Gastrocnemius medialis (tissue), 4 donors: ENCODE results near the gene LIN52. TPM values are rescaled to one million over a fixed set of nuclear protein-coding genes. Genes with fewer than 3 reads are reported as not detected.

Source experiments
- ATAC-seq, 2 donors: fragments of 150-250 bp; one replicate each; pipeline ENCODE4 v1.9.1; 2016
- DNase-seq, 2 donors: peaks; one replicate each; pipeline ENCODE4 v3.0.0-alpha.2; 2019
- H3K27ac ChIP-seq, 4 donors: fragments of 200-600 bp; sonication (generic); 1 replicate in 1 of 4; 2 replicates in 3 of 4; pipeline ENCODE4 v1.5.1; 2016 to 2018; ENCODE audit warnings: mild to moderate bottlenecking in 2 of 4, moderate library complexity in 1 of 4
- H3K27me3 ChIP-seq, 3 donors: fragments of 200-600 bp; sonication (generic) in 2 of 3; 1 replicate in 1 of 3; 2 replicates in 2 of 3; pipeline versions ENCODE4 v1.5.1 to v1.6.0; 2016 to 2019; ENCODE audit warnings: mild to moderate bottlenecking in 1 of 3, moderate library complexity in 1 of 3
- H3K36me3 ChIP-seq, 2 donors: fragments of 200-600 bp; sonication (generic) in 1 of 2; one replicate each; pipeline ENCODE4 v1.5.1; 2017 to 2018
- H3K4me1 ChIP-seq, 2 donors: fragments of 200-600 bp; sonication (generic) in 1 of 2; one replicate each; pipeline ENCODE4 v1.5.1; 2016 to 2017; ENCODE audit warnings: mild to moderate bottlenecking in 2 of 2
- H3K4me3 ChIP-seq, 4 donors: fragments of 200-600 bp; sonication (generic) in 3 of 4; 1 replicate in 1 of 4; 2 replicates in 3 of 4; pipeline ENCODE4 v1.5.1; 2016 to 2019; ENCODE audit warnings: mild to moderate bottlenecking in 2 of 4
- H3K9me3 ChIP-seq, 3 donors: fragments of 200-600 bp; sonication (generic) in 2 of 3; 1 replicate in 1 of 3; 2 replicates in 2 of 3; pipeline ENCODE4 v1.5.1; 2016 to 2019
- CTCF ChIP-seq, 5 experiments: fragments of 450-650 bp in 3 of 5; fragments of 200-600 bp in 2 of 5; sonication (generic) in 2 of 5; IDR thresholded peaks in 4 of 5; conservative IDR thresholded peaks in 1 of 5; 1 replicate in 4 of 5; 2 replicates in 1 of 5; pipeline ENCODE4 v1.5.1; 2016 to 2019; ENCODE audit warnings: antibody characterized with exemption in 5 of 5, mild to moderate bottlenecking in 3 of 5, moderate library complexity in 3 of 5
- POLR2A ChIP-seq, 2 donors: fragments of 450-650 bp; IDR thresholded peaks; one replicate each; pipeline ENCODE4 v1.6.1; 2017; ENCODE audit warnings: antibody characterized with exemption in 2 of 2, mild to moderate bottlenecking in 2 of 2, moderate library complexity in 2 of 2
- in situ Hi-C, 4 donors: fragments of 200-750 bp; cut with MboI; loops; one replicate each; pipeline versions ENCODE4 v1.15.0 to v1.8.0; 2017; ENCODE audit warnings: low sequenced_read_pairs in 4 of 4
- intact Hi-C: fragments of 100-400 bp; cut with DNase I; formaldehyde crosslinking; loops from one replicate; pipeline ENCODE4 v1.15.1; 2023; ENCODE audit warnings: low total_unique reads
- total RNA-seq, 4 donors: library from RNA; depleted of rRNA; stranded (reverse); fragments of >200 nt; gene quantifications; one replicate each; pipeline versions ENCODE4 v1.1.0 to v1.2.3, GENCODE V29; 2016

The LIN52 gene
- total RNA-seq, 4 donors from 2014 or later: 3.4 to 5.6 (median 4.3) TPM

GRCh38 chr14:74080820-74081460, 3.8 kb upstream of the LIN52 start:
- intact Hi-C loops: loop anchor here (10.0 kb wide), 1 partner anchor 356 kb away; no protein-coding TSS in a partner anchor
- ATAC-seq (no peak), DNase-seq (no peak)
- no peaks in the 10 kb centered on the region for H3K27me3 ChIP-seq
- in situ Hi-C loops: no loop called here
- no peaks in the 10 kb centered on the region for H3K9me3 ChIP-seq
- H3K4me3 ChIP-seq: no peak overlapping the region
- H3K36me3 ChIP-seq: no peaks in the 10 kb centered on the region
- H3K4me1 ChIP-seq: peaks cover 19 to 28% of the 10 kb centered on the region in 2 donors
- H3K27ac ChIP-seq: peak overlapping the region in 1 of 4 donors; percentile 26
- no peak for TF ChIP-seq POLR2A (IDR thresholded peaks at IDR 0.05)
- TF ChIP-seq CTCF (IDR thresholded peaks at IDR 0.05 in 4 of 5, conservative IDR thresholded peaks at IDR 0.05 in 1 of 5): no peak

- H3K4me1 ChIP-seq: peaks cover 24 to 34% of the 10 kb centered on the region in 2 donors
- no peaks in the 10 kb centered on the region for H3K9me3 ChIP-seq
- no peak overlapping the region for H3K4me3 ChIP-seq
- in situ Hi-C loops: no loop called here
- peak overlapping the region in 1 of 4 donors; percentile 50 for H3K27ac ChIP-seq
- TF ChIP-seq POLR2A (IDR thresholded peaks at IDR 0.05) (no peak), CTCF (IDR thresholded peaks at IDR 0.05 in 4 of 5, conservative IDR thresholded peaks at IDR 0.05 in 1 of 5) (no peak)
- H3K27me3 ChIP-seq: no peaks in the 10 kb centered on the region
- H3K36me3 ChIP-seq: no peaks in the 10 kb centered on the region
- DNase-seq: no peak
- intact Hi-C loops: loop anchor here (10.0 kb wide), 1 partner anchor 357 kb away; no protein-coding TSS in a partner anchor
- ATAC-seq: no peak
Observed at GRCh38 chr14:74081491-74081890, 3.3 kb upstream of the LIN52 start.

GRCh38 chr14:74083161-74083560, 1.6 kb upstream of the LIN52 start:
- H3K27me3 ChIP-seq: no peaks in the 10 kb centered on the region
- intact Hi-C loops: loop anchor here (10.0 kb wide), 1 partner anchor 358 kb away; no protein-coding TSS in a partner anchor
- TF ChIP-seq CTCF (IDR thresholded peaks at IDR 0.05 in 4 of 5, conservative IDR thresholded peaks at IDR 0.05 in 1 of 5) (no peak), POLR2A (IDR thresholded peaks at IDR 0.05) (no peak)
- ATAC-seq: no peak
- peak overlapping the region in 3 of 4 donors; percentile 59 to 98 (median 76) for H3K4me3 ChIP-seq
- H3K36me3 ChIP-seq: no peaks in the 10 kb centered on the region
- H3K27ac ChIP-seq: peak overlapping the region; percentile 82 to 96 (median 93)
- H3K9me3 ChIP-seq: no peaks in the 10 kb centered on the region
- in situ Hi-C loops: no loop called here
- no peak for DNase-seq
- peaks cover 26 to 39% of the 10 kb centered on the region in 2 donors for H3K4me1 ChIP-seq

- ATAC-seq: peak; percentile 13 to 18
- peaks cover 26 to 39% of the 10 kb centered on the region in 2 donors for H3K4me1 ChIP-seq
- TF ChIP-seq POLR2A (IDR thresholded peaks at IDR 0.05) (no peak), CTCF (IDR thresholded peaks at IDR 0.05 in 4 of 5, conservative IDR thresholded peaks at IDR 0.05 in 1 of 5) (no peak)
- H3K36me3 ChIP-seq: no peaks in the 10 kb centered on the region
- no peak for DNase-seq
- H3K9me3 ChIP-seq: no peaks in the 10 kb centered on the region
- intact Hi-C loops (loop anchor here (1.0 to 10.0 kb wide), 4 partner anchors 65 to 409 kb away; partner anchors contain the start of genes BBOF1, COQ6, ENTPD5 and FAM161B), in situ Hi-C loops (no loop called here)
- H3K27ac ChIP-seq: peak overlapping the region; percentile 82 to 96 (median 93)
- no peaks in the 10 kb centered on the region for H3K27me3 ChIP-seq
- H3K4me3 ChIP-seq: peak overlapping the region; percentile 59 to 98 (median 82)
Observed at GRCh38 chr14:74083784-74084276, 926 bp upstream of the LIN52 start.
